Measurements from ENCODE around the gene COG5.

Gene COG5

DNA sequence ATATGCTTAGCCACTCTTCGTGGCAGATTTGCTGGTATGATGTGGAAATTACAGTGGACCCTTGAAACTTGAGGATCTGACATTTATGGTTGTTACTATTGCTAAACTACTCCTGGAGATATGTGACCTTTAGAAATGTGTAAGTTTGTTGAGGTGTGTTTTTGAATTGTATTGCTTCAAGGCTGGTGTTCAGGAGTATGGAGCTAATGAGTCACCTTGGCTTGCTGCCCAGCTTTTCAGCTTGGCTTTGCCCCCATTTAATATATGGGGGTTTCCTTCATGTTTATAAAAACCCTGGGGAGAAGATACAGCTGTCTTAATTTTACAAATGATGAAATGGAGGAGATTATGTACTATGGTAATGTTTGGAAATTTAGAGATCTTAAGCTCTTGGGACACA lies 383.3 kb downstream of the COG5 start:
- no peak overlapping the region for H3K9ac ChIP-seq (ENCODE audit: low read depth, low read length)
- H3K36me3 ChIP-seq (ENCODE audit: control insufficient read depth, insufficient read depth, low read length), result no peaks in the 10 kb centered on the region
- no peaks in the 10 kb centered on the region for H3K27me3 ChIP-seq (ENCODE audit: control insufficient read depth, insufficient read depth, low read length)
- no peaks in the 10 kb centered on the region for H3K9me3 ChIP-seq (ENCODE audit: control insufficient read depth, insufficient read depth, low read length)
- H3K4me3 ChIP-seq (ENCODE audit: low read depth, low read length), result no peak overlapping the region
- no peaks in the 10 kb centered on the region for H3K4me1 ChIP-seq (ENCODE audit: control insufficient read depth, insufficient read depth, low read length)

DNA sequence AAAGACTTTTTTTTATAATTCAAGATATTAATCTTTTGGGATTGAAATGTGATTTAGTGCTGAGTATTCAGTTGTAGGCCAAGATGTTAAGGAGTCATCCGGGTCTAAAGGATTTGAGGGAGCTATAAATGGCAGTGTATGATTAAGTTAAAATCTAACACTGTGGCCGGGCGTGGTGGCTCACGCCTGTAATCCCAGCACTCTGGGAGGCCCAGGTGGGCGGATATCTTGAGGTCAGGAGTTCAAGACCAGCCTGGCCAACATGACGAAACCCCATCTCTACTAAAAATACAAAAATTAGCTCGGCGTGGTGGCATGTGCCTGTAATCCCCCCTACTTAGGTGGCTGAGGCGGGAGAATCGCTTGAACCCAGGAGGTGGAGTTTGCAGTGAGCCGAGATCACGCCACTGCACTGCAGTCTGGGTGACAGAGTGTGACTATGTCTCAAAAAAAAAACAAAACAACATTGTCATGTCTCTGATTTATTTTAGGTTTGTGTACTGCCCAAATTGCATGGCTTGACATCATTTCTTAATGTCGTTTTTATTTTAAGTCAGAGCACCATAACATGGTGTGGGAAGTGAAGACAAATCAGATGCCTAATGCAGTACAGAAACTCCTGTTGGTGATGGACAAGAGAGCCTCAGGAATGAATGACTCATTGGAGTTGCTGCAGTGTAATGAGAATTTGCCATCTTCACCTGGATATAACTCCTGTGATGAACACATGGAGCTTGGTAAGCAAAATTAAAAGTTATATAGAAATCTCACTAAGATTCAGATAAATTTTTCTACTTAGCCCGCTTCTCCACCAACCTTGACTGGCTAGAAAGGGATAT lies 384.2 kb downstream of the COG5 start:
- H3K27me3 ChIP-seq (ENCODE audit: control insufficient read depth, insufficient read depth, low read length), result no peaks in the 10 kb centered on the region
- H3K4me3 ChIP-seq (ENCODE audit: low read depth, low read length), result no peak overlapping the region
- H3K36me3 ChIP-seq (ENCODE audit: control insufficient read depth, insufficient read depth, low read length), result no peaks in the 10 kb centered on the region
- H3K4me1 ChIP-seq (ENCODE audit: control insufficient read depth, insufficient read depth, low read length), result peaks cover under 1% of the 10 kb centered on the region
- no peaks in the 10 kb centered on the region for H3K9me3 ChIP-seq (ENCODE audit: control insufficient read depth, insufficient read depth, low read length)
- no peak overlapping the region for H3K9ac ChIP-seq (ENCODE audit: low read depth, low read length)

DNA sequence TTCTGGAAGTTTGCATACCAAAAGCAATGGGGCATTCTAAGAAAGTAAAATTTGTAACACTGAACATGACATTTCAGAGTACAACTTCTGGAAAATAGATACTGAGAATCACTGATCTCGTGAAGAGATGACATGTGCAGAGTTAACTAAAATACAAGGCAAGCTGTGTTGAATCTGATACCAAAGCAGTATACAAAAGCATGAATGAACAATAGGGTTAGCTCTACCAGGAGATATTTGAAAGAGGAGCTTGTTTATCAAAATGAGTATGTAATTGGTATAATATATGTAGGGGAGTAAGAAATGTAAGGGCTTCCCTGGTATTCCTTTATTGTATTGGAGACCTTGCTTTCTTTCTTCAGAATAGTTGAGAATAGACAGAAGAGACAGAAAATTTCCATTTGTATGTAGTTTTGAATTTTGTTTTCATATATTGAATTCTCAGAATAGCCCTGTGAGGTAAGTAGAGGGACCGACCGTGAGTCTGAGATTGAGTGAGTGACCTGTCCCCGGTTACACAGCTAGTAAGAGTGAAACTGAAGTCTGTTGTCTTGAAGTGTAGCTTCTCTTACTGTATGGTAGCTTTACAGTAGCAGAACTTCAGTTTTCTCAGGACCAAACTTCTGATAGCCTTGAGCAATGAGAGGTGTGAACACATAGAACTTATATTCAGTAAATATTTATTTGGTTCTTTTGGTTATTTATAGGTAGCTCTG lies 389.9 kb downstream of the COG5 start:
- H3K9me3 ChIP-seq (ENCODE audit: control insufficient read depth, insufficient read depth, low read length), result no peaks in the 10 kb centered on the region
- peaks cover 15% of the 10 kb centered on the region for H3K4me1 ChIP-seq (ENCODE audit: control insufficient read depth, insufficient read depth, low read length)
- no peaks in the 10 kb centered on the region for H3K27me3 ChIP-seq (ENCODE audit: control insufficient read depth, insufficient read depth, low read length)
- no peak overlapping the region for H3K9ac ChIP-seq (ENCODE audit: low read depth, low read length)
- H3K4me3 ChIP-seq (ENCODE audit: low read depth, low read length), result no peak overlapping the region
- no peaks in the 10 kb centered on the region for H3K36me3 ChIP-seq (ENCODE audit: control insufficient read depth, insufficient read depth, low read length)

DNA sequence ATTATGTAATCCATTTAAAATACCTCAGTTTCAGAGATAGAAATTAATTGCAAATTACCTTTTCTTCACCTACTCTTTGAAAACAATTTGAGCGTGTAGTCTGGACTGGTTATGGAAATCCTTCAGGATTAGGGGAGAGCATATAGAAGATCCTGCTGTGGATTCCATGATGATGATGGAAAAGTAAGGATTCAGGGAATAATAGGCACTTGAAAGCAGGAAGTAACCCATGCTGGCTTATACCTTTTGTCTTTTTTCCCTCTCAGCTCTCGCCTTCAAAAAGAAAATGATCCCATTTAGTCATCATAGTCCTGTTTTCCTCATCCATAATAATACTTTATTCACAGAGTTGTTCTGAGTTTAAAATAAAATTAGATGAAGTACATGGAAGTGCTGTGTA lies 390.5 kb downstream of the COG5 start:
- no peak overlapping the region for H3K9ac ChIP-seq (ENCODE audit: low read depth, low read length)
- no peaks in the 10 kb centered on the region for H3K9me3 ChIP-seq (ENCODE audit: control insufficient read depth, insufficient read depth, low read length)
- H3K36me3 ChIP-seq (ENCODE audit: control insufficient read depth, insufficient read depth, low read length), result no peaks in the 10 kb centered on the region
- no peaks in the 10 kb centered on the region for H3K27me3 ChIP-seq (ENCODE audit: control insufficient read depth, insufficient read depth, low read length)
- H3K4me3 ChIP-seq (ENCODE audit: low read depth, low read length), result no peak overlapping the region
- H3K4me1 ChIP-seq (ENCODE audit: control insufficient read depth, insufficient read depth, low read length), result peaks cover 15% of the 10 kb centered on the region

DNA sequence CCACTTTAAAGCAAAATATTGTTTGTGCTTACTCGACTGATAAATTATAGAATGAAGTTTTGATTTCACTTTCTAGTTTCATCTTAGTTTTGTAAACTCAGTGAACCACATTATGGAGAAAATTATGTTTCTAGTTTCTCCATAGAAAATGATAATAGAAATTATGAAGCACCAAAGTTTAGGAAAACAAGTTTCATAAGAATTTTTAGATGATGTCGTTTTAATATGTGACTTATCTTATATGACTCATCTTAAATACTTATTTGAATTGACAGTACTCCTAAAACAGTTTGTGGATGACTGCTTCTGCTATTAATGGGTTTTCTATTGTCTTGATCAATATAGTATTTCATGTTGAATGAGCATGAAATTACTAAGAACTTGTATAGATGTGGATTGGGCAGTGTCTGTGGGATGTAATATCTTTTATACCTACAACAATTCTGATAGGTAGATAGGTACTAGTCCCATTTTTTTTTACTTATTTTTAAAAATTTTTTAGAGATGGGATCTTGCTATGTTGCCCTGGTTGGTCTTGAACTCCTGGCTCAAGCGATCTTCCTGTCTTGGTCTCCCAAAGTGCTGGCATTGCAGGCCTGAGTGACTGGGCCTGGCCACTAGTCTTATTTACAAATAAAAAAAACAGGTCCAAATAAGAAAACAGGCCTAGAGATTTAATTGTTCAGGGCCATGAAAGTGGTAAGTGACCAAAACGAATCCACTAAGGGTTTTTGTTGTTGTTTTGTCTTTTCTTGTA lies 391.3 kb downstream of the COG5 start:
- Histone ChIP-seq H3K4me3 (ENCODE audit: low read depth, low read length) (no peak overlapping the region), H3K4me1 (ENCODE audit: control insufficient read depth, insufficient read depth, low read length) (peaks cover 15% of the 10 kb centered on the region), H3K9ac (ENCODE audit: low read depth, low read length) (no peak overlapping the region)

DNA sequence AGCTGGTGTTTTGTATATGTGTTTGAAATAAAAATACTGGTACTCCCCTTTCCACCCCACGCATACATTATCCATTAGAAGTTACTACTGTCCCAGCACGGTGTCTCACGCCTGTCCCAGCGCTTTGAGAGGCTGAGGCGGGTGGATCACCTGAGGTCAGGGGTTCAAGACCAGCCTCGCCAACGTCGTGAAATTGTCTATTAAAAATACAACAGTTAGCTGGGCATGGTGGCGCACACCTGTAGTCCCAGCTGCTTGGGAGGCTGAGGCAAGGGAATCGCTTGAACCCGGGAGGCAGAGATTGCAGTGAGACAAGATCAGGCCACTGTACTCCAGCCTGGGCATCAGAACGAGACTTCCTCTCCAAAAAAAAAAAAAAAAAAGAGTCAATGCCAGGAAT lies 392.2 kb downstream of the COG5 start:
- no peak overlapping the region for H3K9ac ChIP-seq (ENCODE audit: low read depth, low read length)

More for the DNA sequence above, 391.3 kb downstream of the COG5 start:
- Histone ChIP-seq H3K27me3 (ENCODE audit: control insufficient read depth, insufficient read depth, low read length) (no peaks in the 10 kb centered on the region), H3K36me3 (ENCODE audit: control insufficient read depth, insufficient read depth, low read length) (no peaks in the 10 kb centered on the region), H3K9me3 (ENCODE audit: control insufficient read depth, insufficient read depth, low read length) (no peaks in the 10 kb centered on the region)

DNA sequence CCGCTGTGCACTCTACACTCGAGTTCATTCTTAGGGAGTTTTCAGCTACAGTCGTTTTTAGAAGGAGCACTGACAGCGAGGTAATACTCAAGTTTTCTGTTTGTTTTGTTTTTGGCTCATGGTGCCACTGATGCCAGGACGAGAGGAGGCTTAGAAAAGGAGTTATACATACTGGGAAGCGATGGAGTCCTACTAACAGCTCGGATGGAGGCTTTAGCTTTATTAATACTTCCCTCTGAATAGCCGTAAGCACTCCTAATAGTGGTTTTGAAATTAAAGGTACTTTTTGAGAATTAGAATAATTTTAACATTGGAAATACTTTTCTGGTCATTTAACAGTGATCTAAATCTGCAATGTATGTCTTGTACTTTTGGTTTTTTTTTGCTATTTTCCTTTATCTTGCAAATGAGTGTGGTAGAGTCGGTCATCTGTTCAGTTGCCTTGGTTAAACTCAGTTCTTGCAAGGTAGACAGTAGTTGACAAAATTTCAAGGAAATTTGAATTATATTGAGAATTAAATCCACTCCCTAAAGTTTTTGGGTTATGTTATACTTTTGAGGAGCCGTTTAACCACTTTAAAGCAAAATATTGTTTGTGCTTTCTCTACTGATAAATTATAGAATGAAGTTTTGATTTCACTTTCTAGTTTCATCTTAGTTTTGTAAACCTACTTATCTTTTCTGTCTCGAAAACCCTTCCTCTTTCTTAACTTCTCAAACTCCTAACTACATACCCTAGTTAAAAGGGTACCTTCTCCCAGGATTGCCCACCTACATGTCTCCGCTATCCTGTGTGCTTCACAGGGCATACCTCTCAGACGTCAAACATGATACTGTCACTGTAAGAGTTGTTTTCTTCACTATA lies 393.4 kb downstream of the COG5 start:
- Histone ChIP-seq H3K4me1 (ENCODE audit: control insufficient read depth, insufficient read depth, low read length) (peaks cover 18% of the 10 kb centered on the region), H3K36me3 (ENCODE audit: control insufficient read depth, insufficient read depth, low read length) (no peaks in the 10 kb centered on the region), H3K9me3 (ENCODE audit: control insufficient read depth, insufficient read depth, low read length) (no peaks in the 10 kb centered on the region)

More for the DNA sequence above, 392.2 kb downstream of the COG5 start:
- no peaks in the 10 kb centered on the region for H3K36me3 ChIP-seq (ENCODE audit: control insufficient read depth, insufficient read depth, low read length)
- no peak overlapping the region for H3K4me3 ChIP-seq (ENCODE audit: low read depth, low read length)
- no peaks in the 10 kb centered on the region for H3K27me3 ChIP-seq (ENCODE audit: control insufficient read depth, insufficient read depth, low read length)
- no peaks in the 10 kb centered on the region for H3K9me3 ChIP-seq (ENCODE audit: control insufficient read depth, insufficient read depth, low read length)
- H3K4me1 ChIP-seq (ENCODE audit: control insufficient read depth, insufficient read depth, low read length), result peaks cover 15% of the 10 kb centered on the region

DNA sequence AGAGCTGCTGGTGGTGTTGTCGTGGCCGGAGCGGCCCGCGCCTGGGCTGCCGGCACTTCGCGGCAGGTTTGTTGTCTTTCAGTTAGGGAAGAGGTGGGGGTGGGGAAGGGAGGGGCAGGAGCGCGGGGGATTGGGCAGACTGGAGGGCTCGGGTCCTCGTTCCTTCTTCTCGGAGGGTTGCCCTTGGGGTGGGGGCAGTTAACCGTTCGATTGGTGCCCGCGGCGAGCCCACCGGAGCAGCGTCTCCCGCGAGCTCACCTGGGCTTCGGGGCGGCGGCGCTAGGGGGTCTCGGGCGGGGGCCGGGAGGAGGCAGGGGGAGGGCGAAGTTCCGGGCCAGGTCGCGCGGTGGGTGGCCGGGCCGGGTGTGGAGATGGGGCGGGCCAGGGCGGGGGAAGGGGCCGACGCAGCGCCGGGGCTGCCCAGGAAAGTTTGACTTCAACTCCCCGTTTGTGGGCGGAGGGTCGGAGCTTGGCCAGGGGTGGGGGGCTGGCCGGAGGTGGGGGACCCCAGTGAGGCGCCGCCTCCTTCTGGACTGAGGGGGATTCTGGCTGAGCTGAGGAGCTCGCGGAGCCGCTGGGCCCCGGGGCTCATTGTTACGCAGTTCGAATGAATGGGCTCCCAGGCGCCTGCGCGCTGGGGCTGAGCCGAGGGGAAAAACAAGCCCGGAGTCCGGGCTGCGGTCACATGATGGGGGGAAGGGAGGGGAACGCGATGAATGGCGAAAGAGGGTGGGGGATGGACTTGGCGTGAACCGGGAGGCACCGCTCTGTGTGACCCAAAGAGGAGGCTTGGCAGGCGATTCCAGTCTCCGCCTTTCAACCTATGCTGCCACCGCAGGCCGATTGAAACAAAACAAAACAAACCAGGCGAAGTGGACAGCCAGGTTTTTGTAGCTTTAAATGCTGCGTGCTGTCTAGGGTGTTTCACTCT lies 394.3 kb downstream of the COG5 start:
- Histone ChIP-seq H3K4me1 (ENCODE audit: control insufficient read depth, insufficient read depth, low read length) (peaks cover 17% of the 10 kb centered on the region), H3K9me3 (ENCODE audit: control insufficient read depth, insufficient read depth, low read length) (no peaks in the 10 kb centered on the region), H3K36me3 (ENCODE audit: control insufficient read depth, insufficient read depth, low read length) (no peaks in the 10 kb centered on the region), H3K4me3 (ENCODE audit: low read depth, low read length) (peak overlapping the region; percentile 93), H3K27me3 (ENCODE audit: control insufficient read depth, insufficient read depth, low read length) (no peaks in the 10 kb centered on the region), H3K9ac (ENCODE audit: low read depth, low read length) (peak overlapping the region; percentile 84)

More for the DNA sequence above, 393.4 kb downstream of the COG5 start:
- Histone ChIP-seq H3K27me3 (ENCODE audit: control insufficient read depth, insufficient read depth, low read length) (no peaks in the 10 kb centered on the region), H3K4me3 (ENCODE audit: low read depth, low read length) (peak overlapping the region; percentile 93), H3K9ac (ENCODE audit: low read depth, low read length) (peak overlapping the region; percentile 84)

DNA sequence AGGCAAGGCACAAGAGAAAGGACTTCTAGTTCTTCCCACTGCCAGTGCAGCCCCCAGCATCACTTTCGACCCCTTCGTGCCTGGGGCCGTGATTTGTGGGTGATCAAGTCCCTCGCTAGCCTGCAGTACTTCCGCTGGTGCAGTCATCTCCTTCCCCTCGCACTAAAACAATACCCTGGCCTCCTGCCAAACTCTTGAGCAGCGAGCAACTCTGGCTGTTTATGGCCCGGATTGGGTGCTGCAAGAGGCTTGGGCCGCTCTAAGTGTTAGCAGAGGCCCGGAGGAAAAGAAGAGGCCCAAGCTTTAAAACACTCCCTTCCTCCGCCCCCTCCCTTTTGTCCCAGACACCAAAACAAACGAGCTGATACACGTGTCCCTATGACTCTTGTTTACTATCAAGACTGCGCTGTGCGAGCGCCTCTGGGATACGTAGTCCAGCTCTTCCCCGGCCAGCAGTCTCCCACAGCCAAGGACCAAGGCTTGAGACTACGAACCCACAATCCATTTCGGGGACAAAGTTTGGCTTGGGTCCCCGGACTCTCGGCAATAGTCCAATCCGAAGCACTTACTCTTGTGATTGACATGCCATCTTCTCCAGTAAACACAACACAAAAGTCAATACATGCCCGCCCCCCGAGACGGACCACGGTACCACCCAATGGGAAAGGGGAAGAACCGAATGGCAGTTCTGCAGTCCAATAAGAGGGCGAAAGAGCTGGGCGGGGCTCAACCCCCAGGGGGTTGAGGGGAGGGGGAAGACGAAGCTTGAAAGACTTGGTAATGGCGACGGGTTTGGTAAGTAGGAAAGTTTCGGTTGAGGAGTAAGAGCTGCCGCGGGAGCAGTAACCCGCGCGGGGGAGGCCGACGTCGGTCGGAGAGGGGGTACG lies 395.2 kb downstream of the COG5 start, which contains the start of gene HBP1:
HBP1 (plus strand) TSS at position 771 of the 887 bp plus-strand sequence. CDS start 10,891 bp downstream, outside the sequence.
- peaks cover 9% of the 10 kb centered on the region for H3K4me1 ChIP-seq (ENCODE audit: control insufficient read depth, insufficient read depth, low read length)
- no peaks in the 10 kb centered on the region for H3K36me3 ChIP-seq (ENCODE audit: control insufficient read depth, insufficient read depth, low read length)
- H3K4me3 ChIP-seq (ENCODE audit: low read depth, low read length), result peak within 1 kb of the TSS; percentile 93
- H3K9me3 ChIP-seq (ENCODE audit: control insufficient read depth, insufficient read depth, low read length), result no peaks in the 10 kb centered on the region
- H3K27me3 ChIP-seq (ENCODE audit: control insufficient read depth, insufficient read depth, low read length), result no peaks in the 10 kb centered on the region
- H3K9ac ChIP-seq (ENCODE audit: low read depth, low read length), result peak within 1 kb of the TSS; percentile 84

Measured in iPS-15b (cell line).